Activated B cell treated with CpG ODN at 0.5 μM for 24 hours (primary cell): ENCODE measurements around the gene SMARCC1. TPM values are rescaled to one million over a fixed set of nuclear protein-coding genes. Genes with fewer than 3 reads are reported as not detected.
"Not testable (repeated sequence)": the region's sequence is repeated elsewhere in the genome, so short reads cannot be mapped to it uniquely, and the experiment has no call there.

Experiments
- ATAC-seq: fragments of 200-7000 bp; cut with Tn5 transposase; one replicate; pipeline ENCODE4 v1.10.0; 2021; ENCODE audit warnings: low read depth, mild to moderate bottlenecking, moderate library complexity
- CTCF ChIA-PET: fragments of 350-600 bp; sonication (Branson Sonifier 250); formaldehyde crosslinking; loops from one replicate; lab custom pipeline; 2021; ENCODE audit warnings: antibody characterized with exemption; lab: Charles Lee
- POLR2A ChIA-PET: fragments of 350-600 bp; sonication (Branson Sonifier 250); formaldehyde crosslinking; loops from one replicate; lab custom pipeline; 2021; ENCODE audit warnings: antibody characterized with exemption; lab: Charles Lee
- DNase-seq: peaks from one replicate; pipeline ENCODE4 v3.0.0; 2022
- H3K27ac Mint-ChIP-seq: one replicate; pipeline ENCODE4 v1.8.0; 2020; ENCODE audit warnings: mixed read lengths
- H3K27me3 Mint-ChIP-seq: one replicate; pipeline ENCODE4 v1.8.0; 2021; ENCODE audit warnings: mixed read lengths
- H3K36me3 Mint-ChIP-seq: one replicate; pipeline ENCODE4 v1.8.0; 2021; ENCODE audit warnings: low read depth, mixed read lengths
- H3K4me1 Mint-ChIP-seq: one replicate; pipeline ENCODE4 v1.8.0; 2021; ENCODE audit warnings: mixed read lengths
- H3K4me3 Mint-ChIP-seq: one replicate; pipeline ENCODE4 v1.8.0; 2020; ENCODE audit warnings: mild to moderate bottlenecking, mixed read lengths
- H3K9me3 Mint-ChIP-seq: one replicate; pipeline ENCODE4 v1.8.0; 2020; ENCODE audit warnings: mixed read lengths
- intact Hi-C: fragments of 100-400 bp; cut with micrococcal nuclease; formaldehyde crosslinking; loops from one replicate; pipeline ENCODE4 v1.15.1; 2024
- total RNA-seq: library from RNA; stranded (reverse); gene quantifications from 2 replicates; pipeline ENCODE4 v1.2.3, GENCODE V29; 2022
- TF ChIP-seq, protein P1 (sequence below): fragments of 200-600 bp; IDR thresholded peaks from one replicate; pipeline ENCODE4 v1.8.0; 2022; ENCODE audit warnings: antibody characterized with exemption, mild to moderate bottlenecking

Gene SMARCC1
- total RNA-seq, 1 donor from 2014 or later = 136 TPM

DNA sequence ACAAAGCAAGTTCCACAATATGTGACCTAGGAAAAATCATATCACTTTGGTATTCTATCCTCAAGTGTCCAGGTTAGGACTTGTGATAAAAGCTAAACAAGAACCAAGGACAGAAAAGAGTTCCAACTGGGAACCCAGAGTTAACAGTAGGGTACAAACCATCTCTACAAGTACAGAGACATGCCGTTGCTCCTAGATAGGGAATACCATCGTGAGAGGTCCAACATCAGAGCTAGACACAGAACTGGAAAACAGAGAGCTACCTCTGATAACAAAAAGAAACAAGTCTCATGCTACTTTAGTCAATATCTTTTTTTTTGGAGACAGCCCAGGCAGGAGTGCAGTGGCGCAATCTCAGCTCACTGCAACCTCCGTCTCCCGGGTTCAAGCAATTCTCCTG lies 37.8 kb downstream of the SMARCC1 start:
- peaks cover 36% of the 10 kb centered on the region for H3K4me1 Mint-ChIP-seq
- H3K36me3 Mint-ChIP-seq = peaks cover 57% of the 10 kb centered on the region

GRCh38 chr3:47743352-47743751 lies 38.3 kb downstream of the SMARCC1 start:
- Mint-ChIP-seq H3K4me1 (peaks cover 37% of the 10 kb centered on the region), H3K36me3 (peaks cover 57% of the 10 kb centered on the region)
- DNase-seq, H3K4me3 Mint-ChIP-seq, H3K27ac Mint-ChIP-seq, ATAC-seq, H3K27me3 Mint-ChIP-seq, POLR2A ChIA-PET, H3K9me3 Mint-ChIP-seq, CTCF ChIA-PET: not testable (repeated sequence)
- intact Hi-C loops = loop anchor here (5.0 kb wide), 1 partner anchor 39 kb away; the partner anchor contains the start of gene SMARCC1

More for the DNA sequence above, 37.8 kb downstream of the SMARCC1 start:
- Mint-ChIP-seq H3K9me3 (no peaks in the 10 kb centered on the region), H3K27ac (no peak overlapping the region), H3K27me3 (no peaks in the 10 kb centered on the region), H3K4me3 (no peak overlapping the region)
- no peak for ATAC-seq
- TF ChIP-seq, protein P1, sequence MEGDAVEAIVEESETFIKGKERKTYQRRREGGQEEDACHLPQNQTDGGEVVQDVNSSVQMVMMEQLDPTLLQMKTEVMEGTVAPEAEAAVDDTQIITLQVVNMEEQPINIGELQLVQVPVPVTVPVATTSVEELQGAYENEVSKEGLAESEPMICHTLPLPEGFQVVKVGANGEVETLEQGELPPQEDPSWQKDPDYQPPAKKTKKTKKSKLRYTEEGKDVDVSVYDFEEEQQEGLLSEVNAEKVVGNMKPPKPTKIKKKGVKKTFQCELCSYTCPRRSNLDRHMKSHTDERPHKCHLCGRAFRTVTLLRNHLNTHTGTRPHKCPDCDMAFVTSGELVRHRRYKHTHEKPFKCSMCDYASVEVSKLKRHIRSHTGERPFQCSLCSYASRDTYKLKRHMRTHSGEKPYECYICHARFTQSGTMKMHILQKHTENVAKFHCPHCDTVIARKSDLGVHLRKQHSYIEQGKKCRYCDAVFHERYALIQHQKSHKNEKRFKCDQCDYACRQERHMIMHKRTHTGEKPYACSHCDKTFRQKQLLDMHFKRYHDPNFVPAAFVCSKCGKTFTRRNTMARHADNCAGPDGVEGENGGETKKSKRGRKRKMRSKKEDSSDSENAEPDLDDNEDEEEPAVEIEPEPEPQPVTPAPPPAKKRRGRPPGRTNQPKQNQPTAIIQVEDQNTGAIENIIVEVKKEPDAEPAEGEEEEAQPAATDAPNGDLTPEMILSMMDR = no peak
- DNase-seq = no peak
- POLR2A ChIA-PET = no interaction called here
- CTCF ChIA-PET = no interaction called here
- intact Hi-C loops = loop anchor here (5.0 kb wide), 1 partner anchor 38 kb away; the partner anchor contains the start of gene SMARCC1

GRCh38 chr3:47741925-47742324 lies 39.8 kb downstream of the SMARCC1 start:
- ATAC-seq (no peak), DNase-seq (no peak)
- no peak overlapping the region for H3K4me3 Mint-ChIP-seq
- intact Hi-C loops = loop anchor here (5.0 kb wide), 1 partner anchor 40 kb away; the partner anchor contains the start of gene SMARCC1
- ChIA-PET POLR2A (interaction anchor here (0.8 kb wide), 1 partner anchor 10 kb away, joined by 6 read pairs; no protein-coding TSS in a partner anchor), CTCF (interaction anchor here (1.1 kb wide), 1 partner anchor 47 kb away, joined by 3 read pairs; no protein-coding TSS in a partner anchor)
- H3K9me3 Mint-ChIP-seq = no peaks in the 10 kb centered on the region
- H3K4me1 Mint-ChIP-seq = peaks cover 33% of the 10 kb centered on the region
- H3K27ac Mint-ChIP-seq = no peak overlapping the region
- peaks cover 63% of the 10 kb centered on the region for H3K36me3 Mint-ChIP-seq
- H3K27me3 Mint-ChIP-seq = no peaks in the 10 kb centered on the region
- TF ChIP-seq, protein P1 = no peak

GRCh38 chr3:47732143-47732542 lies 49.5 kb downstream of the SMARCC1 start:
- no peak overlapping the region for H3K27ac Mint-ChIP-seq
- H3K36me3 Mint-ChIP-seq = peaks cover 74% of the 10 kb centered on the region
- no peak for DNase-seq
- no peaks in the 10 kb centered on the region for H3K9me3 Mint-ChIP-seq
- peaks cover 9% of the 10 kb centered on the region for H3K4me1 Mint-ChIP-seq
- CTCF ChIA-PET = interaction anchor here (1.1 kb wide), 1 partner anchor 210 kb away, joined by 4 read pairs; no protein-coding TSS in a partner anchor
- intact Hi-C loops = no loop called here
- POLR2A ChIA-PET = interaction anchor here (0.5 kb wide), 1 partner anchor 35 kb away, joined by 6 read pairs; no protein-coding TSS in a partner anchor
- H3K27me3 Mint-ChIP-seq = no peaks in the 10 kb centered on the region
- H3K4me3 Mint-ChIP-seq = no peak overlapping the region
- TF ChIP-seq, protein P1 = no peak
- ATAC-seq = no peak

GRCh38 chr3:47731061-47731460 lies 50.6 kb downstream of the SMARCC1 start:
- Mint-ChIP-seq H3K27me3 (no peaks in the 10 kb centered on the region), H3K4me1 (peaks cover 7% of the 10 kb centered on the region), H3K4me3 (no peak overlapping the region), H3K9me3 (no peaks in the 10 kb centered on the region), H3K36me3 (peaks cover 79% of the 10 kb centered on the region), H3K27ac (no peak overlapping the region)
- intact Hi-C loops = no loop called here
- DNase-seq = no peak
- CTCF ChIA-PET = no interaction called here
- POLR2A ChIA-PET = no interaction called here
- TF ChIP-seq, protein P1 = no peak
- no peak for ATAC-seq
